ENCODE measurements around the gene KIF16B. TPM values are rescaled to one million over a fixed set of nuclear protein-coding genes. Genes with fewer than 3 reads are reported as not detected.

KIF16B gene
- total and polyA plus RNA-seq, 9 of the 15 experiments (the other 6 are each of a cell fraction or from before 2014, with no cell fraction given), result 1.00 to 10.6 (median 8.5) TPM

DNA sequence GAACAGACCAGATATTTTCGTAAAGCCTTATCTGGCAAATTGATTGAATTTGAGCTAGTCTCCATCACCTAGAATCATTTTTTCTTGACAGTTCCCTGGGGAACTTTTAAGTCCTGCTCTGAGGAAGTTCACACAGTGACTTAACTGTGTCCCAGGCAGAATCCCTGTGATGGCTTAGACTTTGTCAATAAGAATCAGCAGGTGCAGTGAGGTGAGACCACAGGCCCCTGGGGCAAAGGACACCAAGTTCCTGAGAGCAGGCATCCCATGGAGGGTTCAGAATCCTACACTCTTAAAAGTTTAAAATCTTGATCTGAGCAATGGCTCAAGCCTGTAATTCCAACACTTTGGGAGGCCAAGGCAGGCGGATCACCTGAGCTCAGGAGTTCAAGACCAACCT is 13.0 kb downstream of the KIF16B start:
- CTCF ChIA-PET (ENCODE audit: low intra/inter-chr PET ratio), result no interaction called here
- H3K27me3 ChIP-seq (ENCODE audit: control insufficient read depth in 2 of 2, insufficient read depth in 2 of 2, low read length in 2 of 2), result no peaks in the 10 kb centered on the region
- H2AFZ ChIP-seq (ENCODE audit: low read depth, low read length), result no peak overlapping the region

More for the DNA sequence above, 13.0 kb downstream of the KIF16B start:
- Histone ChIP-seq H3K27ac (ENCODE audit: extremely low read depth, low read depth, low read length) (no peak overlapping the region), H3K9me3 (replicated peaks; ENCODE audit: control insufficient read depth, insufficient read depth, low read depth, low read length) (no peaks in the 10 kb centered on the region), H3K9ac (ENCODE audit: insufficient read depth in 1 of 2, low read depth in 2 of 2, low read length in 2 of 2) (no peak overlapping the region), H3K36me3 (ENCODE audit: control insufficient read depth, insufficient read depth, low read length) (no peaks in the 10 kb centered on the region), H3K4me3 (no peak overlapping the region), H3K4me2 (ENCODE audit: insufficient read depth, low read length) (no peak overlapping the region), H3K9me1 (ENCODE audit: control insufficient read depth, insufficient read depth, low read length) (no peaks in the 10 kb centered on the region), H3K4me1 (replicated peaks in 1 of 2; ENCODE audit: control insufficient read depth in 2 of 2, insufficient read depth in 2 of 2, low read length in 2 of 2) (no peaks in the 10 kb centered on the region; a peak in 2 of 5 replicates), H3K79me2 (ENCODE audit: control insufficient read depth, insufficient read depth, low read length) (no peaks in the 10 kb centered on the region; the same call in 2 of the 3 replicates), H4K20me1 (replicated peaks; ENCODE audit: control insufficient read depth, insufficient read depth, low read length) (no peaks in the 10 kb centered on the region; the same call in 1 of the 2 replicates)
- 94% methylated on average over 2 of the region's 2 CpGs for WGBS (ENCODE audit: insufficient coverage, low coverage, missing lambda C conversion rate)
- no TSS peak for BruUV-seq (replicated peaks)
- in situ Hi-C loops (cut with MboI), result no loop called here
- POLR2A ChIA-PET, result interaction anchor here (1.2 kb wide), 1 partner anchor 15 kb away, joined by 5 read pairs; no protein-coding TSS in a partner anchor
- ATAC-seq (no peak), DNase-seq (ENCODE audit: extremely low read depth in 1 of 4, low spot score in 3 of 4) (no peak), FAIRE-seq (no peak)
- TF ChIP-seq EWSR1 (IDR thresholded peaks at IDR 0.05; ENCODE audit: borderline replicate concordance, low read depth, partially characterized antibody) (no peak), ZBTB11 (CRISPR knock-in tag; IDR thresholded peaks at IDR 0.05) (no peak)
- intact Hi-C loops (cut with micrococcal nuclease), result no loop called here
